ENCODE data around the gene CBARP. TPM values are rescaled to one million over a fixed set of nuclear protein-coding genes. Genes with fewer than 3 reads are reported as not detected.

The CBARP gene
- total and polyA plus RNA-seq, 2 of the 13 experiments (the other 11 are each of a cell fraction or from before 2014, with no cell fraction given), result 1.2 to 1.4 TPM

- TF ChIP-seq ZBTB10 (CRISPR knock-in tag; IDR thresholded peaks at IDR 0.05; ENCODE audit: borderline replicate concordance), result 0 out of 2 replicates have a peak, but pooled peaks have one; percentile 1
- no peak for TF ChIP-seq TBX3 (IDR thresholded peaks at IDR 0.05; ENCODE audit: borderline replicate concordance)
- peak; percentile 63; the same call in 1 of the 2 replicates for TF ChIP-seq ZNF878 (CRISPR knock-in tag; IDR thresholded peaks at IDR 0.05)
- TF ChIP-seq FOXA1 (IDR thresholded peaks at IDR 0.05), result no peak
- TF ChIP-seq FOXA1 (CRISPR knock-in tag; IDR thresholded peaks at IDR 0.05), result peak; percentile 70
- TF ChIP-seq ZNF841 (CRISPR knock-in tag; IDR thresholded peaks at IDR 0.05; ENCODE audit: borderline replicate concordance), result no peak
- peak; percentile 38; the same call in 1 of the 2 replicates for TF ChIP-seq ZNF574 (CRISPR knock-in tag; IDR thresholded peaks at IDR 0.05)
- TF ChIP-seq SRSF1 (optimal IDR thresholded peaks at IDR 0.05; ENCODE audit: low read depth, low read length), result peak; percentile 89
- TF ChIP-seq HIC2 (CRISPR knock-in tag; IDR thresholded peaks at IDR 0.05; ENCODE audit: low read depth), result peak; percentile 64; the same call in 1 of the 2 replicates
- no peak for TF ChIP-seq PHF20 (CRISPR knock-in tag; IDR thresholded peaks at IDR 0.05)
- TF ChIP-seq ARNT (IDR thresholded peaks at IDR 0.05), result no peak
- TF ChIP-seq ZIK1 (CRISPR knock-in tag; IDR thresholded peaks at IDR 0.05; ENCODE audit: borderline replicate concordance, low read depth), result no peak
- no peak for TF ChIP-seq ZBTB14 (CRISPR knock-in tag; IDR thresholded peaks at IDR 0.05)
- no peak for TF ChIP-seq MATR3 (CRISPR knock-in tag; IDR thresholded peaks at IDR 0.05)
- peak; percentile 38; the same call in 1 of the 2 replicates for TF ChIP-seq GMEB1 (CRISPR knock-in tag; IDR thresholded peaks at IDR 0.05; ENCODE audit: borderline replicate concordance)
- no peak for TF ChIP-seq ZNF704 (CRISPR knock-in tag; IDR thresholded peaks at IDR 0.05; ENCODE audit: borderline replicate concordance)
- TF ChIP-seq MED1 (CRISPR knock-in tag; IDR thresholded peaks at IDR 0.05), result peak; percentile 88; the same call in 1 of the 2 replicates
- no peak for TF ChIP-seq ZBTB3 (CRISPR knock-in tag; IDR thresholded peaks at IDR 0.05; ENCODE audit: borderline replicate concordance, low read depth)
Observed at GRCh38 chr19:1253514-1254080, 15.8 kb upstream of the CBARP start (continued).
